8988T (cell line): Measurements from ENCODE around the gene AKT3.
"Not testable (repeated sequence)": the region's sequence is repeated elsewhere in the genome, so short reads cannot be mapped to it uniquely, and the experiment has no call there.

Experiments used
- DNase-seq: peaks from one replicate; pipeline ENCODE4 v3.0.0; 2011

The AKT3 gene

DNA sequence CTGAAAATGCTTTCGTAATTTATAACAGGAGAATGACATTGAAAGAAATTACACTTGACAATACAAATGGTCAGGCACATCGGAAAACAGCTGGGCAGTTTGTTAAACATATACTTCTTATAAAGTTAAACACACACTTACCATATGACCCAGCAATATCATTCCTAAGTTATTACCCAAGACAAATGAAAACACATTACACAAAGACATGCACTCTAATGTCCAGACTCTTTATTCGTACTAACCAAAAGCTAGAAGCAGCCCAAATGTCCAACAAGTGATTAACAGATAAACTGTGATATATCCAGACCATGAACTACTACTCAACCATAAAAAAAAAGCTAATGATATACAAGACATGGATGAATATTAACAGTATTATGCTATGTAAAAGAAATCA is 8.5 kb downstream of the AKT3 start:
- no peak for DNase-seq

- no peak for DNase-seq
Observed at GRCh38 chr1:243837907-243838535, 12.0 kb downstream of the AKT3 start.

- DNase-seq: no peak
Observed at GRCh38 chr1:243834130-243834529, 15.9 kb downstream of the AKT3 start.

GRCh38 chr1:243831463-243831862 is 18.6 kb downstream of the AKT3 start:
- no peak for DNase-seq

GRCh38 chr1:243827206-243827605 is 22.8 kb downstream of the AKT3 start:
- DNase-seq: no peak

GRCh38 chr1:243824907-243825306 is 25.1 kb downstream of the AKT3 start:
- DNase-seq: not testable (repeated sequence)

- DNase-seq: no peak
Observed at GRCh38 chr1:243821177-243821680, 28.8 kb downstream of the AKT3 start.

- no peak for DNase-seq
Observed at GRCh38 chr1:243819438-243819839, 30.6 kb downstream of the AKT3 start.

- no peak for DNase-seq
Observed at GRCh38 chr1:243818978-243819377, 31.1 kb downstream of the AKT3 start.

GRCh38 chr1:243814718-243815117 is 35.3 kb downstream of the AKT3 start:
- no peak for DNase-seq

GRCh38 chr1:243807346-243807745 is 42.7 kb downstream of the AKT3 start:
- DNase-seq: not testable (repeated sequence)

DNA sequence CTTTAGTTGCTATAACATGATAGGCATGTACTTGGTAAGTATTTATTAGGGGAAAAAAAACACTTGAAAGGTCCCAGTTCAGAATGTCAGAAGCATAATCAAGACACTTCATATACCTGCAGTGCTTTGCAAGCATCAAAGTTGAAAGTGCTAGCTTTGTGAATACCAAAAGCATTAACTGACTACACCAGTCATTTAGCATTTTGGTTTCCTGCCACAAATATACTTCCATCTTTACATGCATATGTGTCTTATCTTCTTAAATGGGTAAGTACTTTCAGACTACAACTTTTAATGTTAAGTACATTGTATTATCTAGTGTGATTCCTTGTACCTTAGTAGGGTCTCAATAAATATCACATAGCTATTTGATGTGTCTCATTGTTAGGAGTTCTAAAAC is 43.7 kb downstream of the AKT3 start:
- DNase-seq: no peak

DNA sequence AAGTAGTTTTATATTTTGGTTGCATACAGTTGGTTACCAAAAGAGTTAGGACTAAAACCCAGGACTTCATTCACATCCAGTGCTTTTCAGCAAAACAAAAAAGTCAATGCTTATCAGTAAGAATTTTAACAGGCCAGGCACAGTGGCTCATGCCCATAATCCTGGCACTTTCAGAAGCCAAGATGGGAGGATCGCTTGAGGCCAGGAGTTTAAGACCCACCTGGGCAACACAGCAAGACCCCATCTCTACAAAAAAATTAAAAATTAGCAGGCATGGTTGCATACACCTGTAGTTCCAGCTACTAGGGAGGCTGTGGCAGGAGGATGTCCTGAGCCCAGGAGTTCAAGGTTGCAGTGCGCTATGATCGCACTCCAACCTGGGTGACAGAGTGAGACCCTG is 47.3 kb downstream of the AKT3 start:
- no peak for DNase-seq

DNA sequence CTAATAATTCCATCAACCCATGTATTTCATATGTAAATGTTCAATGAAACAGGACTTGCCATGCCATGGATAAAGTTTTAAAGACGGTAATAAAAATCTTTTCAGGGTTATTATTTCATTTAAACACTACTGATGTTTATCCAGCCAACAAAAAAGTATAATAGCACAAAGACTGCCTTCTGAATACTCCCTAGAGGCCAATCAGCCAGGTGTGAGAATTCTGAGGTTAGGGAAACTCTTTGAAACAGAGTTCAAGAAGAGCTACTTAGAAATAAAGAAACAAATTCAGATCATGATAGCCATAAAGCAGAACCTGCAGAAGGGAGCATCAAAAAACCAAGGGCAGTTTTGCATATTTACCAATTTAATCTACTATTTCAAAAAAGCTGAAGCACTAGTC is 48.7 kb downstream of the AKT3 start:
- no peak for DNase-seq

GRCh38 chr1:243799908-243800307 is 50.1 kb downstream of the AKT3 start:
- DNase-seq: no peak

DNA sequence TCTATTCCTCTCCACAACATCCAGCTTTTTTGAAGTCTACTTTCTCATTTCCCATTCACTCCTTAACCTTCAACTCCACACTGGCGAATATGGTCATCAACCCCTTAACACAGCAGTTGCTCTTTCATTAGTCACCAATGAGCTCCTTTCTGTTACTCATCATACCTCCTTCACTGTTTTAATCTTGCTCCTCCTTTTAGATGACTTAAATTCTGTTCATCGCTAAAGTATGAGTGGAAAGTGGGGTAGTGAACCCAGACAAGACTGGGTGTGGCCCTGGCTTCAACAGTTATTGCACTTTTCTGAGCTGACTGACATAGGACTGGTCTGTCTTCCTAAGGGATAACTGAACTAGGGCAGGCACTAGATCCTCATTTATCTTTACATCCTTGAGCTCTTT is 51.3 kb downstream of the AKT3 start:
- DNase-seq: peak; percentile 40

GRCh38 chr1:243796016-243796415 is 54.0 kb downstream of the AKT3 start:
- no peak for DNase-seq

DNA sequence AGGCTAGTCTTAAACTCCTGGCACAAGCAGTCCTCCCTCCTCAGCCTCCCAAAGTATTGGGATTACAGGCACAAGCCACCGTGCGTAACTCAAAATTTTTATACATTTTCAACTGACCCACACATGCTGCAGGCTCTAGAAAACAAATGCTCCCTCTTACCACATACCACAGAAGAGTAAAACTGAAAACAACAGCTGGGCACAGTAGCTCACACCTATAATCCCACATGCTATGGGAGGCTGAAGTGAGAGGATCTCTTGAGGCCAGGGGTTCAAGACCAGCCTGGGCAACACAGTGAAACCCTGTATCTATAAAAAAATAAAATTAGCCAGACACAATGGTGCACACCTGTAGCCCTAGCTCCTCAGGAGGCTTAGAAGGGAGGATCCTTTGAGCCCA is 56.7 kb downstream of the AKT3 start:
- DNase-seq: no peak

DNA sequence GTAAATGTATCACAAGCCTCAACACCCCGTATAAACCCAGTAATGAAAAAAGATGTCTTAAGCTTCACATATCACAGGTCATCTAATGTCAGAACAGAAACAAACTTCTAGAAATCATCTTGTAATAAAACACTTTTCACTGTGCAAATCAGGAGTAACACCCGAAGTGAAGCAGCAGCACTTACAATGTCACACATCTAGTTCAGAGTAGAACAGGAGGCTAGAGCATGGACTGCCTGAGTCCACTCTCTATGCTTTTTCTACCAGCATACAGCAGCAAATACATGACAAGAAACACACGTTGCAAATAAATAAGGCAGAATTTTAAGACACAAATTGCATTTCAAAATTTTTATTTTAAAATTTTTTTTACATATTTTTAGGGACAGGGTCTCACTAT is 57.2 kb downstream of the AKT3 start:
- no peak for DNase-seq

DNA sequence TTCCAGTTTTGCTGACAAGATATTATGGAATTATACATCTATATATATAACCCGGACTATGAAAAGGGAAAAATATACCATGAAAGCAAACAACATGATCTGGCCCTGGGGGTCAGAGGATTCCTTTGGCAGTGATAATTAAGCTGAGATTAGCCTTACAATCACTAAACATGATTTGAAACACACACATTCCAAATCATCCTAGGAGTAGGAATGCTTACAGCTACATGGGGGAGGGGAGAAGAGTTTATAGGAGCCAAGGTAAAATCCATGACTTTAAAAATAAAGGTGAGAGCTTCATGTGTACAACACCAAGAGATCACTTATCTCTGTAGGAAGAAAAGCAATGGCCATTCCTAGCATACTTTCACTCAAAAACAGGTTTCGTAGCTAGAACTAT is 57.6 kb downstream of the AKT3 start:
- DNase-seq: no peak

DNA sequence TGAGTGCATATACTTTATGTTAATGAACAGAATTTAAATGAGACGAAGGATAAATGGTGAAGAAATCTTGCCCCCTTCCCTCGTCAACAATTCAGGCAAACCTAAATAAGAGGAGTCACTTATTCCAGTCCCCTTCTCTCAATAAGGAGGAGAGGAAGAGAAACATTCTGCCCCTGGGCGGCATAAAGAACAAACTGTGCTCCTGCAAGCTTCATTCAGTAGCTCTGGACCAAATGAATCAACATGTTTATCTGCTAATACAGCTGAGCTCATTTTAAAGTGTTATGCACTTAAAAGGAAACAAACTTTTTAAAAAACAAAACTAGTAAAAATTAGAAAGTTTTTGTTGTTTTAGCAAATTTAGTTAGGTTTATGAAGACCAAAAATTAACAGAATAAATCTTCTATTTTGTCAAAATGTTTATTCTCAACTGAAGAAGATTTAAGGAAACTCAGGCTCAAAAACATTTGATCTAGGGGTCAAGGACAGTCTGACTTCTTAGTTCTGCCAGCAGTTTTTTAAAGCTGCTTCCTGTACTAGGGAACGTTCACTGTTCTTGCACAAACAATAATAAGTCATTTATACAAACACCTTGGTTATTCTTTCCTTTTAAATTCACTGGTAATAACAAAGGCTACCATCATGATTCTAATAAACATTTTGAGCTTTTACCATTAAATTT is 58.3 kb downstream of the AKT3 start:
- no peak for DNase-seq

DNA sequence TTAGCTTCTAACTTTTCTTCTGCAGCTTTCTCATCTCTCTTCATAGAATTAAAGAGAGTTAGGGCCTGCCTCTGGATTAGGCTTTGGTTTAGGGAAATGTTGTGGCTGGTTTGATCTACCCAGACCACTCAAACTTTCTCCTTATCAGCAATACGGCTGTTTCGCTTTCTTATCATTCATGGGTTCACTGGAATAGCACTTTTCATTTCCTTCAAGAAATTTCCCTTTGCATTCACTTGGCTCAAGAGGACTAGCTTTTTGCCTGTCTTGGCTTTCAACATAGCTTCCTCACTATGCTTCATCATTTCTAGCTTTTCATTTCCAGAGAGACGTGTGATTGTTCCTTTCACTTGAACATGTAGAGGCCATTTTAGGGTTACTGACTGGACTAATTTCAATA is 59.6 kb downstream of the AKT3 start:
- DNase-seq: no peak

GRCh38 chr1:243786531-243786930 is 63.5 kb downstream of the AKT3 start:
- DNase-seq: no peak

DNA sequence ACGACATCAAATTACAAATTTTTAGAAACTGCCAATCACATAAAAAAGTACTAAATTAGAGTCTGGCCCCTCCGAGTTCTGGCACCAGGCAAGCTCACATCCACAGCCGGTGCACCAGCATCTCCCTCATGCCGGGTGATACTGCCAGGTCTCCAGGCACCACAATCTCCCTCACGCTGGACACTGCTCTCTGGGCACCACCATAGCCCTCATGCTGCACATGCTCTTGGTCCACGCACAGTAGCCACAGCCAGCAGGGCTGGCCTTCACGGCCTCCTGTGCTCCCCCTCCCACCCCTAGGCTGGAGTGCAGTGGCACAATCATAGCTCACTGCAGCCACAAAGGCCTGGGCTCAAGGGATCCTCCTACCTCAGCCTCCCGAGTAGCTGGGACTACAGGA is 65.5 kb downstream of the AKT3 start:
- DNase-seq: no peak

GRCh38 chr1:243783714-243784113 is 66.3 kb downstream of the AKT3 start:
- DNase-seq: no peak
